Large intestine (tissue), 3 donors: ENCODE results near the gene GPR27. TPM values are rescaled to one million over a fixed set of nuclear protein-coding genes. Genes with fewer than 3 reads are reported as not detected.

Source experiments
- DNase-seq, 2 donors: peaks; one replicate each; pipeline versions ENCODE4 v3.0.0 to v3.0.0-alpha.2; 2013
- H3K27ac ChIP-seq: one replicate; pipeline ENCODE4 v1.5.1; 2013; ENCODE audit warnings: low read length
- H3K27me3 ChIP-seq: 2 replicates; pipeline ENCODE4 v1.6.1; 2013; ENCODE audit warnings: low read length; ENCODE audit not compliant: control insufficient read depth, insufficient read depth
- H3K36me3 ChIP-seq: 2 replicates; pipeline ENCODE4 v1.6.1; 2013; ENCODE audit warnings: low read length; ENCODE audit not compliant: control insufficient read depth, insufficient read depth
- H3K4me1 ChIP-seq: one replicate; pipeline ENCODE4 v1.6.1; 2013; ENCODE audit warnings: low read length; ENCODE audit not compliant: control insufficient read depth, insufficient read depth
- H3K4me3 ChIP-seq: one replicate; pipeline ENCODE4 v1.5.1; 2013; ENCODE audit warnings: low read length
- H3K9me3 ChIP-seq: one replicate; pipeline ENCODE4 v1.6.1; 2013; ENCODE audit warnings: mild to moderate bottlenecking, low read depth, low read length, moderate library complexity; ENCODE audit not compliant: control insufficient read depth
- WGBS: methylation state at CpG from one replicate; pipeline ENCODE4 v1.1.5; 2013; ENCODE audit warnings: low lambda C conversion rate; ENCODE audit not compliant: insufficient coverage; 5-methylcytosine and 5-hydroxymethylcytosine counted together
- polyA plus RNA-seq: library from polyadenylated mRNA; unstranded; fragments of 120-200 nt; gene quantifications from one replicate; pipeline ENCODE4 v1.2.1, GENCODE V29; 2013

GPR27 gene
- polyA plus RNA-seq, 1 donor = 2.6 TPM

- Histone ChIP-seq H3K9me3 (no peaks in the 10 kb centered on the region), H3K4me3 (no peak overlapping the region), H3K27ac (no peak overlapping the region), H3K36me3 (no peaks in the 10 kb centered on the region), H3K27me3 (peaks cover 10% of the 10 kb centered on the region), H3K4me1 (peaks cover 3% of the 10 kb centered on the region)
- no peak for DNase-seq
- WGBS = 40% methylated on average over 2 of the region's 4 CpGs
These were observed 21.0 kb upstream of the GPR27 start for GRCh38 chr3:71732637-71733036.

DNA sequence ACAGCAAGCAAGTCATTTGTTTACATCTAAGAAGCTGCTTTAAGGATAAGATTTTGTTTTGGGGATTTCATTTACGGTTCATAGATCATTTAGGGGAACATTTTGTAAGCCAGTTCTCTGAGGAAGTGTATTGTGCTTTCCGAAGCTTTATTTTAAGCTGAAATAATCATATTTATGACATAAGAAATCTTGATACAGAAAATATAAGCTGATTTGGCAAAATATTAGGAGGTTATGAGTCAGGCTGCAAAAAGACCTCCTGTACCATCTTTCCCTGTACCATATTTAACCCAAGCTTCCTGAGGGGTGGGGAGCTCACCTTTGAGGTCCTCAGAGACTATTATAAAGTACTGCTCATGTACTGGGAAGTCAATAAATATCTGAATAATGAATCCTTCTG lies 20.3 kb upstream of the GPR27 start:
- Histone ChIP-seq H3K4me1 (peaks cover 3% of the 10 kb centered on the region), H3K27me3 (peaks cover 8% of the 10 kb centered on the region), H3K4me3 (no peak overlapping the region), H3K36me3 (no peaks in the 10 kb centered on the region), H3K27ac (no peak overlapping the region), H3K9me3 (no peaks in the 10 kb centered on the region)
- DNase-seq = no peak
- 100% methylated on average over 1 of the region's 2 CpGs for WGBS

DNA sequence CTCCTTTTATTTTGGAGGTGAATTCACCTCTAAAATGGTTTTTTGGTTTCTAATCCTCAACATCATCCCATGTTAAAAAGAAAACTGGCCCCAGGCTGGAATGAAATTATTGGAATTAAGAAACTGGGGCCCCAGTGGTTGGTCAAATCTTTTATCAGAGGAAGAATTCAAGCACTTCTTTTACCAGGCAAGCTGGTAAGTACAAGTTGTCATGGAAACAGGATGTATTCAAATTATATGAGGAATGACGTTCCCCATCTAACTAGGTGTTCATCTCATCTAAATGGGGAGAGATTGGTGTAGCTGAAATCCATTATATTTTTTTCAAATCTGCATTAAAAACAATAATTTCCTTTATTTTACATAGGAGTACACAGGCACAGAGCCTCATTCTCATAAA lies 18.8 kb upstream of the GPR27 start:
- Histone ChIP-seq H3K4me3 (no peak overlapping the region), H3K27me3 (peaks cover 3% of the 10 kb centered on the region), H3K9me3 (no peaks in the 10 kb centered on the region), H3K27ac (no peak overlapping the region), H3K36me3 (no peaks in the 10 kb centered on the region), H3K4me1 (peaks cover 2% of the 10 kb centered on the region)
- whole genome bisulfite sequencing = no CpG with 5 or more reads among the region's 1 CpG
- no peak for DNase-seq

DNA sequence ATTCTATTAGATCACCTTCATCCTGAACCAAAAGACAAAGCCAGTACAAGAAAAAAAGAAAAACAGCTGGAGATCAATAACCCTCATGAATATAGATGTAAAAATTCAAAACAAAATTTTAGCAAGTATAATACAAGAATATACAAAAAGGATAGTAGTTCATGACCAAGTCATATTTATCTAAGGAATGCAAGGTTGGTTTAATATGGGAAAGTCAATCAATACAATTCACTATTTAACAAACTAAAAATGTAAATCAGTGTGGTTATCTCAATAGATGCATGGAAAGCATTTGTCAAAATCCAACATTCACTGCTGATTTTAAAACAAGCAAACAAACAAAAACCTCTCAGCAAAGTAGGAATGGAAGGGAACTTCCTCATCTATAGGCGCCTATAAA lies 11.0 kb upstream of the GPR27 start:
- no peaks in the 10 kb centered on the region for H3K36me3 ChIP-seq
- H3K27me3 ChIP-seq = peaks cover 7% of the 10 kb centered on the region
- H3K9me3 ChIP-seq = peaks cover 5% of the 10 kb centered on the region
- H3K4me3 ChIP-seq = no peak overlapping the region
- H3K27ac ChIP-seq = no peak overlapping the region
- no peaks in the 10 kb centered on the region for H3K4me1 ChIP-seq
- no peak for DNase-seq
- 100% methylated on average over 1 of the region's 1 CpG for WGBS

DNA sequence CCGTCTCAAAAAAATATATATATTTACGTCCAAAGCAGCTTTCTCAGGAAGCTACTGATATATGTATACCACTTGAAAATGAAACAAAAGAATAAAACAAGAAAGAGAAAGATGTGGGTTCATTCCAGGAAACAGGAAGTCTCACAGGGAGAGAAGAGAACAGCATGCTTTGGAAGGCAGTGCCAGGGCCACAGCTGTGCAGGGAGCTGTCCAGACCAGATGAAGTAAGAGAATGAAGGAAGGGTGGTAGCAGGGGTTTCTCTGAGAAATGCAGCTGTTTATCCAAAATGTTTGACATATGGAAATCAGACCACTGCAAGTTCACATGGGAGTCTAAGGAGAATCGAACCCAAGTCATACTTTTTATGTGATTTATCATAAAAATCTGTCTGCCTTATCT lies 8.9 kb upstream of the GPR27 start:
- no peak for DNase-seq
- Histone ChIP-seq H3K27ac (no peak overlapping the region), H3K9me3 (peaks cover 5% of the 10 kb centered on the region), H3K27me3 (peaks cover 20% of the 10 kb centered on the region), H3K4me1 (no peaks in the 10 kb centered on the region), H3K4me3 (no peak overlapping the region), H3K36me3 (no peaks in the 10 kb centered on the region)
- WGBS = 80% methylated on average over 1 of the region's 3 CpGs

GRCh38 chr3:71751602-71752001 lies 2.1 kb upstream of the GPR27 start:
- Histone ChIP-seq H3K9me3 (no peaks in the 10 kb centered on the region), H3K27me3 (peaks cover 61% of the 10 kb centered on the region), H3K4me3 (no peak overlapping the region), H3K4me1 (no peaks in the 10 kb centered on the region), H3K36me3 (no peaks in the 10 kb centered on the region), H3K27ac (no peak overlapping the region)
- no peak for DNase-seq
- WGBS = 100% methylated on average over 1 of the region's 4 CpGs

DNA sequence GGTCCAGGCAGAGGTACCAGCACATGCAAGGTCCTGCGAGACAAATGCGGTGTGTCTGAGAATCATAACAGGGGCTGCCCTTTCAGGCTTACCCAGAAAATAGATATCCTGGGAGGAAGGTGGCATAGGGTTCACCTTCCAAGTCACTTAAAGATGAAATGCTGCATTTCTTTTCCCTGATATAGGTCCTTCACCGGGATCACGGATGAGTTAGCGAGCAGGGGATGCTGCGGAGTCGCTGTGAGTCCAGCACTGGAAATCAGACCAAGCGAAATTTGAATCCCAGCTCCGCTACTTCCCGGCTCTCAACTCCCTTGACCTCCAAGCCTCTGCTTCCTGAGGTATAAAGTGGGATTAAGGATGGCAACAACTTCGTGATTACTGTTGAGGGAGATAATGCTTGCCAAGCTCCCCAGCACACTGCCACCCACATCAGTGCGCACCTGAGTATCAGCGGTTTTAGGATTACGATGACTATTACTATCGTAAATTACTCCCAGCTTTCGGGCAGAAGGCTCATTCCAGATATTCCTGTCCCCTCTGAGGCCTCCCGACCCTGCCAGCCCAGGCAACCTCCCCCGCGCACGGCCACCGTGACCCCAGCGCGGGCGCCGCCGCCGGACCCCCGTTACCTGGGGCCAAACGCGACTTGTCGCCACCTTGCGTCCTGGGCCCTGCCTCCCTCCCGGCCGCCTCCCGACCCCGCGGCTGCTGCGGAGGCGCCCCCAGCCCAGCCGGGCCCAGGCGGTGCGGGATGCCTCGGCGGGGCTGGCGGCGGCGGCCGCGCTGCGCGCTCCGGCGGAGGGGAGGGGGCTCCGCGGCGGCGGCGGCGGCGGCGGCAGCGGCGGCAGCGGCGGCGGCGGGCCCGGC lies 589 bp upstream of the GPR27 start:
- peak in 1 of 2 donors; percentile 5 for DNase-seq
- H3K27me3 ChIP-seq = peaks cover 73% of the 10 kb centered on the region
- no peak overlapping the region for H3K27ac ChIP-seq
- no CpG with 5 or more reads among the region's 68 CpGs for WGBS
- H3K36me3 ChIP-seq = no peaks in the 10 kb centered on the region
- no peaks in the 10 kb centered on the region for H3K9me3 ChIP-seq
- no peaks in the 10 kb centered on the region for H3K4me1 ChIP-seq
- H3K4me3 ChIP-seq = no peak overlapping the region

DNA sequence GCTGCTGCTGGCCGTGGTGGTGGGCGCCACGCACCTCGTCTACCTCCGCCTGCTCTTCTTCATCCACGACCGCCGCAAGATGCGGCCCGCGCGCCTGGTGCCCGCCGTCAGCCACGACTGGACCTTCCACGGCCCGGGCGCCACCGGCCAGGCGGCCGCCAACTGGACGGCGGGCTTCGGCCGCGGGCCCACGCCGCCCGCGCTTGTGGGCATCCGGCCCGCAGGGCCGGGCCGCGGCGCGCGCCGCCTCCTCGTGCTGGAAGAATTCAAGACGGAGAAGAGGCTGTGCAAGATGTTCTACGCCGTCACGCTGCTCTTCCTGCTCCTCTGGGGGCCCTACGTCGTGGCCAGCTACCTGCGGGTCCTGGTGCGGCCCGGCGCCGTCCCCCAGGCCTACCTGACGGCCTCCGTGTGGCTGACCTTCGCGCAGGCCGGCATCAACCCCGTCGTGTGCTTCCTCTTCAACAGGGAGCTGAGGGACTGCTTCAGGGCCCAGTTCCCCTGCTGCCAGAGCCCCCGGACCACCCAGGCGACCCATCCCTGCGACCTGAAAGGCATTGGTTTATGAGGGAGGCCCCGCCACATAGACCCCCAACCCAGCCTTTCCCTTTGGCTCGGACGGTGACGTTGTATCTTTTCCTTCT lies 1.1 kb downstream of the GPR27 start:
- no peak overlapping the region for H3K4me3 ChIP-seq
- H3K9me3 ChIP-seq = no peaks in the 10 kb centered on the region
- DNase-seq = peak in 1 of 2 donors; percentile 10
- peaks cover 74% of the 10 kb centered on the region for H3K27me3 ChIP-seq
- no CpG with 5 or more reads among the region's 65 CpGs for WGBS
- H3K36me3 ChIP-seq = no peaks in the 10 kb centered on the region
- no peaks in the 10 kb centered on the region for H3K4me1 ChIP-seq
- H3K27ac ChIP-seq = no peak overlapping the region

DNA sequence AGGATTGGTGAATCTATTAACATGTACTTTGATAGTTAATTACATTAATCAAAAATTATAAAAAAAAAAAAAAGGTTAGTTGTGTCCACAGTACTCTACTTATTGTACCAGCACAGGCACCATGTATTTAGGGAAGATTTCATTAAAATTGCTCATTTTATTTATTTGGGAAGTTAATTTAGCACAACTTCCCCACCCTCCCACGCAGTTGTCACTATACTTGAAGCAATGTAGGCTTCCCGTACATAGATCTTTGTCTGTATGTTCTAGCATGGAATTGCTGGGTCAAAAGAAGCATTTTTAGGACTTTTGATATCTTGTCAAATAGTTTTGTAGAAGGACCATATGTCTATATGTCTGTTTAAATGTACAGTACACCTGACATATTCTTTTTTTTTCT lies 4.4 kb downstream of the GPR27 start:
- Histone ChIP-seq H3K27ac (no peak overlapping the region), H3K9me3 (no peaks in the 10 kb centered on the region), H3K4me3 (no peak overlapping the region), H3K27me3 (peaks cover 67% of the 10 kb centered on the region), H3K4me1 (no peaks in the 10 kb centered on the region), H3K36me3 (no peaks in the 10 kb centered on the region)
- no peak for DNase-seq
- WGBS = 92% methylated on average over 2 of the region's 2 CpGs

DNA sequence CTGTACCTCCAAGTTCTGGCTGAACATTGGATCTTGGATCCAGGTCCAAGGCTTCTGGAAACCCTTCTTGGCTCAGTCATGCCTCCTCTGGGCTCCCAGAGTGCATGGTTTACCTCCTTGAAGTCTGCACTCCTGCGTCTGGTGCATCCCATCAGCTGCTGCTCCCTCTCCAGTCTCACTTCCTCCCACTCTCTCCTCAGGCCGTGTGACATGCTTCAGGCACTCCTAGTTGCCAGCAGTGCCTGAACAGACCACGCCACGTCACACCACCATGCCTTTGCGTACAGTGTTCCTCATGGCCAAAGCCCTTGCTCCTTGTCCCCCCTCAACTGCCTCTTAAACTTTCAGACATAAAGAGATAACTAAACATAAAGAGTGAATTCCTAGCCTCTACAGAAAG lies 5.7 kb downstream of the GPR27 start:
- Histone ChIP-seq H3K4me1 (no peaks in the 10 kb centered on the region), H3K36me3 (no peaks in the 10 kb centered on the region), H3K27me3 (peaks cover 71% of the 10 kb centered on the region), H3K27ac (no peak overlapping the region), H3K4me3 (no peak overlapping the region), H3K9me3 (no peaks in the 10 kb centered on the region)
- WGBS = 100% methylated on average over 1 of the region's 5 CpGs
- no peak for DNase-seq
